HG02642 (cell line): ENCODE data around the gene HS3ST4.

Experiments used
- ATAC-seq: cut with Tn5 transposase; IDR thresholded peaks from one replicate; pipeline ENCODE4 v1.9.1; 2021; ENCODE audit warnings: mild to moderate bottlenecking; ENCODE audit not compliant: unreplicated experiment, poor library complexity

The HS3ST4 gene

GRCh38 chr16:25875956-25876598, 184.3 kb downstream of the HS3ST4 start:
- ATAC-seq = no peak

DNA sequence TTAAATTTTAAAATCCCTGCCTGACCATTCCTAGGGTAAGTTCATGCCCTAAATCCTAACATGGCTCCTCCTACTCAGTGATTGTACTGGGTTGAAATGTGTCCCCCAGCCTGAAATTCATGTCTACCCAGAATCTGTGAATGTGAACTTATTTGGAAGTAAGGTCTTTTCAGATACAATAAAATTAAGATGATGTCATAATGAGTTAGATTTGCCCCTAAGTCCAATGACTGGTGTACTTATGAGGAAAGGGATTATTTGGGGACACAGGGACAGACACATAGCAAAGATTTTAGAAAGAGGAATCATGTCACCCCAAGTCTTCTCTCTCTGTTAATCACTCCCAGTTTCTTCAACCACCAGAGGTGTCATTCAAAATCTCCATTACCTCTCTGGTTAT, 185.3 kb downstream of the HS3ST4 start:
- no peak for ATAC-seq

DNA sequence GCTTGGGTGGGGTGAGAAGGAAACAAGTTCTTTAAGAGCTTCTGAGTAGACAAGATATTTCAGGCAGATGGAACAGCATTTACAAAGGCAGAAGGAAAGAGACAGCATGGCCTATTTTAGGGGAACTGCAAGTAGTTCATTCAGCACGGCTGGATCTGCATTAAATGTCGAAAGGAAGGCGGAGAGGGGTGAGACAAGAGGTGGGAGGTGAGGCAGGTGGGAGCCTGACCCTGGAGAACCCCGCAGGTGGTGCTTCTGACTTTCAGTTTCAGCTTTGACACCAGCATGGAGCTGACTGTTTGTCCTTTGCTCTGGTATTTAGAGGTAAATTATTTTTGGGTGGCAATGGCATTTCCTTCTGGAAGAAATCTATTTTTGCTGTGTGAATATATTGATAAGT, 194.8 kb downstream of the HS3ST4 start:
- ATAC-seq = no peak

GRCh38 chr16:25888868-25889267, 197.1 kb downstream of the HS3ST4 start:
- ATAC-seq = no peak

DNA sequence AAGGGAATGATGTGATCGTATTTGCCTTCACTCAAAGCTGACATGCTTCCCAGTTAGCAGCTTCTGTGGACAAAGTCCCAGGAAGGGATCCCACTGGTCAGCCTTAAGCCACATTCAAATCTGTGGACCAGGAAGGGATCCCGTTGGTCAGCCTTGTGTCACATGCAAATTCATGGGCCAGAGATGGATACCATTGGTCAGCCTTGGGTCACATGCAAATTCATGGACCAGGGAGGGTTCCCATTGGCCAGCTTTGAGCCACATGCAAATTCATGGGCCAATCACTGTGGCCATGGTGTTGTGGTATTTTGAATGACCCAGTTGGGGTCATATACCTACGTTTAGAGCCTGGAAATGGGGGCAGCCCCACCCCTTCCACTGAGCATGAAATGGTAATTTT, 201.6 kb downstream of the HS3ST4 start:
- no peak for ATAC-seq

DNA sequence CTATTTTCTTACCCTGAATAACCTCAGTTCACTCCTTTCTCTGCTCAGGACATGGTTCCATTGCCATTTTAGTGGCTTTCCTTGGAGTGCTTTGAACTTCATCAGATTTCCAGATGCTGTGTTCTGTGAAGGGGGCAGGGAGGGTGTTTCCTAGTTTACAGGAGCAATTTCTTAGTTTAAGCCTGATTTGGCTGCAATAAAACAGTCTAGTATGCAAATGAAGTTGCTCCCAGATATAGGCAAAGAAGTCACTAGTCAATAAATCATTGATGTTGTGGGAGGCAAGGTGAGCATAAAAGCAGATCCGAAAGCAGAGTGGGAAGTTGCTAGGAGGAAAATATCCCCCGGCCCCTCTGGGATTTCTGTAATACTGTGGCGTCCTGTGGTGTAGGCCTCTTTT, 202.3 kb downstream of the HS3ST4 start:
- no peak for ATAC-seq

- no peak for ATAC-seq
Measured at GRCh38 chr16:25895380-25895779, 203.6 kb downstream of the HS3ST4 start.

GRCh38 chr16:25896411-25896810, 204.7 kb downstream of the HS3ST4 start:
- ATAC-seq = no peak

GRCh38 chr16:25897702-25898101, 205.9 kb downstream of the HS3ST4 start:
- ATAC-seq = no peak

- ATAC-seq = no peak
Measured at GRCh38 chr16:25905810-25906209, 214.1 kb downstream of the HS3ST4 start.

GRCh38 chr16:25910971-25911370, 219.2 kb downstream of the HS3ST4 start:
- ATAC-seq = no peak

- no peak for ATAC-seq
Measured at GRCh38 chr16:25912321-25912720, 220.6 kb downstream of the HS3ST4 start.

GRCh38 chr16:25914357-25914962, 222.7 kb downstream of the HS3ST4 start:
- no peak for ATAC-seq

DNA sequence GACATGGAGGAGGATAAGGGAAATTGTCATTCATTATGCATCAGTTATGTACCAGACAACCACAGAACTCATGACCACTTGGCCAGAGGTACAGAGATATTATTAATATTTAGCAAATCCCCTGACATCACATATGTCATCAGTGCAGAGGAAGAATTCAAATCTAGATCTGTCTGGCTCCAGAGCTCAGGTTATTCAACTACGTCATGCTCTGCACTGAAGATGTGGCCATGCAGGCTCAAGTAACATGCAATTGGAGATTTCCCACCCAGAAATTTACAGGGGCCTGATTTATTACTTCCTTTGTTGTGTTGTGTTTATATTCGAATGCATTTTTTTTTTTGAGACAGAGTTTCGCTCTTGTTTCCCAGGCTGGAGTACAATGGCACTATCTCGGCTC, 224.3 kb downstream of the HS3ST4 start:
- ATAC-seq = no peak

GRCh38 chr16:25922438-25922837, 230.7 kb downstream of the HS3ST4 start:
- ATAC-seq = no peak

- no peak for ATAC-seq
Measured at GRCh38 chr16:25925421-25925820, 233.7 kb downstream of the HS3ST4 start.

DNA sequence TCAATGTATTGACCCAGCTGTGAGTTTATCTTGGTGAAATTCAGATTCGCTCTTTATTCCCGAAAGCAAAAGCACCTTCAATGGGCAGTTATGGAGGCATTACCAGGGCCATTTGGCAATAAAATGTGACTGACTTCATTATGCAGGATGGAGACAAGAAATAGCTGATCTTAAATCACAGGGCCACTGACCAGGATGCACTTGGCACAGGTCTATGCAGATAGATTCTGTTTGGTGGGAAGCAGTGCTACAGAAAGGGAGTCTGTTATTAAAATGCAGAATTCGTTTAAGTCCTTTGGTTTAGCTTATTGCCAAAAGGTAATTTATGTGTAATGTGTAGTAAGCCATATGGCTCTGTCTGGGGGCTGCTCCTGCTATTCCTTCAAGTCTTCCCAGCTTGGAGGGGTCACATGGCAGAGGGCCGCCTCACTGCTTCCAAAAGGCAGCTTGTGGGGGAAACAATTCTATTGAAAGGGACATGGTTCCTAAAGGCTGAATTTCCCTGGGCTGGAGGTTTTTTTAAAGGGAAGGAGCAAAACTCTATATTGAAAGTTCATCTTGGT, 239.8 kb downstream of the HS3ST4 start:
- no peak for ATAC-seq

DNA sequence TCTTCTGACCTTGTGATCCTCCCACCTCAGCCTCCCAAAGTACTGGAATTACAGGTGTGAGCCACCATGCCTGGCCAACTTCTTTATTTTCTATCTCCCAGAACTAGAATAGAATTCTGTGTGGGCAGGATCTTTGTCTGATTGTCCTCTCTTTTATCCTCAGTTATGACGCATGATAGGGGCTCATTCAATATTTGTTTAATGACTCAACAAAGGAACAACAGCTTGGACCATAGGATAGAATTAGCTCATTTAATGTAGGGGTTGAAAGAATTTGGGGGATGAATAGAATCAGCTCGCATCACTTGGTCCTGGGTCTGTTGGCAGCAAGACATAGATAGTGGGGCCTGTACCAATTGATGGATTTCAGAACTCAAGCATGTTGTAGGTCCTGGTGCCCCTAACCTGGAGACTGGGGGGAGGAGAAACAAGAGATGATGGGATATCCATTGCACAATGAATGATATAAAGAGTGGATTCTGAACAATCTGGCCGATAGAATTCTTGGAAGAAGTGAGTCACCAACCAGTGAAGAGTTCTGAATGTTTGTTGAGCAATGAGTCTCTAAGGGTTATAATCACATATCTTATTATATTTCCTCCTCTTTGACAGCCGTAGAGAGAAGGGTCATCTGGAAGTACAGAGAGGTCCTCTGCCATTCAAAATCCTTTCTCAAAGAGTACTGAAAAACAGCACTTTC, 250.2 kb downstream of the HS3ST4 start:
- ATAC-seq = no peak

DNA sequence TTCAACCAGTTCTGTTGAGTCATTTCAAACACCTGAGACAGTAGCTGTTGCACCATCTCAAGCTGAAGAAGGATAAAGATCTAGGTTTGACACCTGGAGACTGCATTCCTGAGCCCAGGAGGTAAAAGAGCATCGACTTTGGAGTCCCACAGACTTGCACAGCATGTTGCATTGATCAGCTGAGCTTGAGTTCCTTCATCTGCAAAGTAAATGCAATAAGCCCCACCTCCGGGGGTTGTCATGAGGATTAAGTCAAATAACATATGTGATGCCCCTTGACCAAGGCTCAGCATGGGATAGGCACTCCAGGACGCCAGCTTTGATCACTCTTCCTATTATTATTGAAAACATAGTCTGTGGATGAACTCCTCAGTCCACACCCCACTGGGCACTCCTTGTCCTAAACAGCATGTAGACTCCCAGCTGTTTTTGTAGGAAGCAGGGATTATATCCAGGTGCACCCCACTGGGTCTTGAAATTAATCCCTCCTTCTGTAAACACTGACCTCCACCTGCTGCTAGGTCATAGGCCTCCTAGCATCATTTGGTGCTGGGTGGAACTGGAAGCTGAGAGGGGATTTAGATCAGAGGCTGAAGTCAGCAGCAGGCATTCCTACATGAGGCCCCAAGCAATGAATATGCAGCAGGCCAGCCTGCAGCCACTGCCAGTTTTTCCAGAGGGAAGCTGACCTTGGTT, 259.0 kb downstream of the HS3ST4 start:
- ATAC-seq = no peak

GRCh38 chr16:25951999-25952398, 260.2 kb downstream of the HS3ST4 start:
- no peak for ATAC-seq

GRCh38 chr16:25952983-25953382, 261.2 kb downstream of the HS3ST4 start:
- ATAC-seq = no peak
